HG03432 (cell line): ENCODE results near the gene RBFA.
"Not testable (repeated sequence)": the region's sequence is repeated elsewhere in the genome, so short reads cannot be mapped to it uniquely, and the experiment has no call there.

Source experiments
- ATAC-seq: cut with Tn5 transposase; IDR thresholded peaks from one replicate; pipeline ENCODE4 v1.9.1; 2021; ENCODE audit warnings: mild to moderate bottlenecking, moderate library complexity; ENCODE audit not compliant: unreplicated experiment

RBFA gene

GRCh38 chr18:80034068-80034851 is at the start of gene RBFA:
TSS of gene RBFA (plus strand) at chr18:80034434. CDS start at chr18:80034496, 62 bp downstream.
- peak; percentile 81 for ATAC-seq

- ATAC-seq = no peak
These were observed 49.1 kb upstream of the RBFA start for GRCh38 chr18:79985172-79985571.

- no peak for ATAC-seq
These were observed 47.5 kb upstream of the RBFA start for GRCh38 chr18:79986726-79987125.

GRCh38 chr18:79987566-79987965 is 46.7 kb upstream of the RBFA start:
- no peak for ATAC-seq

DNA sequence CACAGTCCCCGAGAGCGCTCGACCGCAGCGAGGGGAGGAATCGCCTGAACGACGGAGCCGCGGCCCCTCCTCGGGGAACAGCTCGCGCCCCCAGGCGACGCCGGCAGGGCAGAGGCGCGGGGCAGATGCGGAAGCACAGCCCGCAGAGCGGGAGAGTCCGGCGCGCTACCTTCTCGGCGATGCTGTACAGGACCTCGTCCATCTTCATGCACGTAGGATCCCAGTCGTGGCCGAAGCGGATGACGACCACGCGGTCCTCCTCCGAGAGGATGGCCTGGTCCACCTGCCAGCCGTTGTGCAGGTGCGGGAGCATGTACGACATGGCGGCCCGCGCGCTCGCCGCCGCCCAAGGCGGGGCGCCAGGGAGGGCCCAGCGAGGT is 46.2 kb upstream of the RBFA start:
- ATAC-seq = peak; percentile 72

- peak; percentile 98 for ATAC-seq
These were observed 45.6 kb upstream of the RBFA start, which contains the start of gene TXNL4A for GRCh38 chr18:79988451-79989194. TSS of gene TXNL4A (minus strand) at chr18:79988563. CDS start at chr18:79988392, 171 bp downstream.

DNA sequence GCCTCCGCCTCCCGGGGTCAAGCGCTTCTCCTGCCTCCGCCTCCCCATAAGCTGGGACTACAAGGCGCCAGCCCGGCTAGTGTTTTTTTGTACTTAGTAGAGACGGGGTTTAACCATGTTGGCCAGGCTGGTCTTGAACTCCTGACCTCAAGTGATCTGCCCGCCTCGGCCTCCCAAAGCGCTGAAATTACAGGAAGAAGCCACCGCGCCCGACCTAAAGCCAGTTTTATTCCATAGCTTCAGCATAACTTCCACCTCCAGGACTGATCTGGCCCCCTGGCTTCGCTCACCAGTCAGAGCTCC is 45.1 kb upstream of the RBFA start:
- ATAC-seq = no peak

DNA sequence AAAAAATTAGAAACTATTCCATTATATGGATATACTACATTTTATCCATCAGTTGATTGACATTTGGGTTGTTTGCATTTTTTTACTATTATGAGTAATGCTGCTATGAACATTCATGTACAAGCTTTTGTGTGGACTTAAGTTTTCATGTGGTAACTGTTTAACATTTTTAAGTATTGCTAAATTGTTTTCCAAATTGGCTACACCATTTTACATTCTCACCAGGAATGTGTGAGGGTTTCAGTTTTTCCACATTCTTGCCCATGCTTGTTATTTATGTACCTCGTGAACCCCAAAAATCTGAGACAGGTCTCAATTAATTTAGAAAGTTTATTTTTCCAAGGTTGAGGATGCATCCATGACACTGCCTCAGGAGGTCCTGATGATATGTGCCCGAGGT is 42.7 kb upstream of the RBFA start:
- ATAC-seq = no peak

DNA sequence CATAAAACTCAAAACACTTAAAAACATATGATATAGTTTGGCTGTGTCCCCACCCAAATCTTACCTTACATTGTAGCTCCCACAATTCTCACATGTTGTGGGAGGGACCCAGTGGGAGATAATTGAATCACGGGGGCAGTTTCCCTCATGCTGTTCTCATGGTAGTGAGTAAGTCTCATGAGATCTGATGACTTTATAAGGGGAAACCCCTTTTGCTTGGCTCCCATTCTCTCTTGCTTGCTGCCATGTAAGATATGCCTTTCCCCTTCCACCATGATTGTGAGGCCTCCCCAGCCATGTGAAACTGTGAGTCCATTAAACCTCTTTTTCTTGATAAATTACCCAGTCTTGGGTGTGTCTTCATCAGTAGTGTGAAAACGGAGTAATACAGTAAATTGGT is 34.5 kb upstream of the RBFA start:
- ATAC-seq = not testable (repeated sequence)

GRCh38 chr18:80000877-80001276 is 33.4 kb upstream of the RBFA start:
- no peak for ATAC-seq

DNA sequence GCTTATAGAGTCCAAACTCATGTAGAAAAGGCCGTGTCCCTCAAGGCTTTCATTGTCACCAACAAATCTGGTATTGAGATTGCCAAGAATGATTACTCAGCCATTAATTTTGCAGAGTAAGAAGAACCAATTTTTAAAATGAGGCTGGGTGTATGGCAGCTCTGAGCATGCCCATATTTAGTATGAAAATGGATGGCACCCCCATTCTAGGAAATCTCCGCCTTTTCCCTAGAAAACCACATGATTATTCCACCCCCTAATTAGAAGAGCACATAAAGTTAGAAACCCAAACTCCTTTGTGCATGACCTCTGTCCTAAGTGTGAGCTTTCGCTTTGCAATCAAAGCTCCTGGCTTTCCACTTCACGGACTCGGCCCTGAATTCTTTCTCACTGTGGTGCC is 31.8 kb upstream of the RBFA start:
- no peak for ATAC-seq

GRCh38 chr18:80004600-80005342 is 29.5 kb upstream of the RBFA start:
- ATAC-seq = no peak

DNA sequence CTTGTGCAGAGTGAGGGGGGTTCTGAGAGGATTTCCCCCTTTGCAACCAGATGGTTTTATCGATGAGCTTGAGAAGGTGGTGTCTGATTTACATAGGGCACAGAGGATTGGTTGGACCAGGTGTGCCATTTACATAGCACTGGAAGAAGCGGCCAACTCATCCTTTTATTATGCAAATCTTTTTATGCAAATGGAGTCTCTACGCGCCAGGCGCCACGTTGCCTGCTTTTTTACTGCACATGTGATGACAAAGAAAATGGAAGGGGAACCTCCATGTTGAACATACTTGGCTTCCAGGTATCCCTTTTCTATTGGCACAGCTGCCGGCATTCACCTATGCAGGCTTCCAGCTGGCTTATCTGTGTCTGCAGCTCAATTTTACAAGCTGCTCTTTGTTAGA is 27.5 kb upstream of the RBFA start:
- no peak for ATAC-seq

GRCh38 chr18:80009661-80010550 is 24.3 kb upstream of the RBFA start:
- ATAC-seq = no peak

DNA sequence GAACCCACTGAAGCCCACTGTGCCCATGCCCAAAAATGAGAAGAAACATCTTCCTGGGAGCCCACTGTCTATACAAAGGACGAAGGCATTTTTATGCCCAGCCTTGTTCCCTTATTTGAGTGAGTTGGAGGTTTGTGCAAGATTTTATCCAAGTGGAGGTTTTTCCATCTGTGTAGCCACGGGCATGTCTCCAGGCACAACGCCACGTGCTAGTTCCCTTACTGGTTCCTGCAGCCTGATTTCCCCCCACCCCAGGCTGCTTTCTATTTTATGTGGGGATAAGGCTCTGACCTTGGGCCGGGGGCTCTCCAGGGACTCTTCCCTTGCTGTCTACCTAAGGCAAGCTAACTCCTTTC is 23.7 kb upstream of the RBFA start:
- ATAC-seq = no peak

- ATAC-seq = not testable (repeated sequence)
These were observed 22.6 kb upstream of the RBFA start for GRCh38 chr18:80011496-80012137.

DNA sequence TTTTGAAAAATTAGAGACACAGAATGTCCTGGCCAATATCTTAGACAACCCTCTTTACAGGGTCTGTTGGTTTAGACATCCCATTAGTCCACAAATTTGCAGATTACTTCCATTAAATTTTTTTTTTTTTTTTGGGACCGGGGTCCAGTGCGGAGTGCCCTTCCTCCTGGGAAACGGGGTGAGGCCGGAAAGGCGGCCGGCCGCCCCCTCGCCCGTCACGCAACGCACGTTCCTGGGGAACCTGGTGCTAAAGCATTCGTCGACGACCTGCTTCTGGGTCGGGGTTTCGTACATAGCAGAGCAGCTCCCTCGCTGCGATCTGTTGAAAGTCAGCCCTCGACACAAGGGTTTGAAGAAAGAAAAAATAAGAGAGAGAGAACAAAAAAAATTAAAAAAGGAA is 21.5 kb upstream of the RBFA start:
- no peak for ATAC-seq

DNA sequence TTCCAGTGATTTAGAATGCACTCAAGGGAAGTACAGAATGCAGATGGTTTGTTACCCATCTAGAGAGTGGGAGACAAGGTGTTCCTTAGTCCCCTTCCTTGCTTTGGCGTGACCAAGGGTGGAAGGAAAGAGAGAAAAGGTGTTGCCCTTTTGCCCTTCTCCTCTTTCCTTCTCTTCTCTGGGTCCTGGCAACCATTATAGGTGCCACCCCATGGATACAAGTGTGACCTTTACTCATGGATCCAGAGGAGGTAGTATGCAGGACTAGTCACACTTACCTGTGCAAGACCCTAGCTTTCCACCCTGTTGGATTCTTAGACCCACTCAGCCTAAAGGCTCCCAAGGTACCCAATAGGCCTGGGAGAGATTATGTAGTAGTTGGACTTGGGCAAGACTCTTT is 11.6 kb upstream of the RBFA start:
- no peak for ATAC-seq

DNA sequence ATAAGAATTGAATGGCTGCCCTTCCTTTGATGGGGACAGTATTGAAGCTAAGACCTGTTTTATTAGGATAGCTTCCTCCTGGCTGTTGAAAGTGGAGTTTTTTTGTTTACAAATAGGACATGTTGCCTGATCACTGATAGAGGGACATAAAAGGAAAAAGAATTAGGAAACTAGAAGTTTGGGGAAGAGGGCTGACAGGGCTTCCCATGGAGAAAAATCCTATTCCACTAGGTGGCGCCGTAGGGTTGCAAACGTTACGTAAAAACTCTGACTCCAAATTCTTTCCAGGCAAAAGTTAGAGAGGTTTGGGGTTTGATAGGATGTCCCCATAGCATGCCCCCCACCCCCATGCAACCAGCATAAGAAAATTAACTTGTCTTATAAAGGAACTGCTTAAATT is 11.1 kb upstream of the RBFA start:
- no peak for ATAC-seq

GRCh38 chr18:80026363-80026762 is 7.9 kb upstream of the RBFA start:
- ATAC-seq = no peak
